Activated CD4-positive, alpha-beta T cell treated with anti-CD3 and anti-CD28 coated beads for 36 hours (primary cell): ENCODE data around the gene NAA35. TPM values are rescaled to one million over a fixed set of nuclear protein-coding genes. Genes with fewer than 3 reads are reported as not detected.
"Not testable (repeated sequence)": the region's sequence is repeated elsewhere in the genome, so short reads cannot be mapped to it uniquely, and the experiment has no call there.

Experiments
- ATAC-seq: fragments of 200-7000 bp; cut with Tn5 transposase; one replicate; pipeline ENCODE4 v1.10.0; 2021; ENCODE audit warnings: mild to moderate bottlenecking, moderate library complexity
- CTCF ChIA-PET: fragments of 350-600 bp; sonication (Branson Sonifier 250); formaldehyde crosslinking; loops from one replicate; lab custom pipeline; 2021; ENCODE audit warnings: antibody characterized with exemption; lab: Charles Lee
- POLR2A ChIA-PET: fragments of 350-600 bp; sonication (Branson Sonifier 250); formaldehyde crosslinking; loops from one replicate; lab custom pipeline; 2021; ENCODE audit warnings: antibody characterized with exemption, inconsistent platforms; lab: Charles Lee
- DNase-seq: peaks from one replicate; pipeline ENCODE4 v3.0.0-alpha.2; 2020
- H3K27ac Mint-ChIP-seq: one replicate; pipeline ENCODE4 v1.8.0; 2021; ENCODE audit warnings: mixed read lengths
- H3K27me3 Mint-ChIP-seq: one replicate; pipeline ENCODE4 v1.8.0; 2021; ENCODE audit warnings: mixed read lengths
- H3K36me3 Mint-ChIP-seq: one replicate; pipeline ENCODE4 v1.8.0; 2021; ENCODE audit warnings: low read depth, mixed read lengths
- H3K4me1 Mint-ChIP-seq: one replicate; pipeline ENCODE4 v1.8.0; 2021; ENCODE audit warnings: mixed read lengths
- H3K4me3 Mint-ChIP-seq: one replicate; pipeline ENCODE4 v1.8.0; 2021; ENCODE audit warnings: mild to moderate bottlenecking, moderate library complexity, mixed read lengths
- H3K9me3 Mint-ChIP-seq: one replicate; pipeline ENCODE4 v1.8.0; 2021; ENCODE audit warnings: low read depth, mixed read lengths
- intact Hi-C, 2 experiments: fragments of 100-400 bp; cut with DNase I in 1 of 2; cut with micrococcal nuclease in 1 of 2; formaldehyde crosslinking; loops; one replicate each; pipeline versions ENCODE4 v1.14.2 to v1.15.1; 2022 to 2024; cut with DNase I, micrococcal nuclease
- total RNA-seq, 2 experiments: library from RNA; stranded (reverse); gene quantifications; one replicate each; pipeline ENCODE4 v1.2.3, GENCODE V29; 2021

NAA35 gene
- total RNA-seq, 2 experiments from 2014 or later, result 24.9 to 25.8 TPM

DNA sequence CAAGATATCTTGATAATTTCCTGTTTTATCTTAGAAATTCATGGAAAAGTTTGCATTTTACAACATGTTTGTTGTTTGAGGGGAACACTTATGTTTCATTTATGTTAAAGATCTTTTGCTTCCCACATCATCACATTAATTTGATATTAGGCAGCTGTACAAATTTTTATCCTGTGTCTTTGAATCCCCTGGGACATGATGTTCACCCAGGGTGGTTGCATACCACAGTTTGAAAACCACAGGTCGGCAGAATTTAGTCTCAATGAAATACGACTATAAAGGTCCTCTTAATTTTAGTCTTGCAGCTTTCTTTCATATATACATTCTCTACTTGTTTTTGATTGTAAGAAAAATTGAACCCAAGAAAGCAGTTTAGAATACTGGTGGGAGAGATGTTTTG, 3.7 kb downstream of the NAA35 start:
- POLR2A ChIA-PET, result no interaction called here
- H3K27me3 Mint-ChIP-seq, result no peaks in the 10 kb centered on the region
- H3K36me3 Mint-ChIP-seq, result peaks cover 27% of the 10 kb centered on the region

GRCh38 chr9:85949586-85950335, 8.8 kb downstream of the NAA35 start:
- POLR2A ChIA-PET, result no interaction called here
- H3K27me3 Mint-ChIP-seq, result no peaks in the 10 kb centered on the region
- H3K27ac Mint-ChIP-seq, result peak overlapping the region; percentile 72
- intact Hi-C loops, result no loop called here
- no peaks in the 10 kb centered on the region for H3K9me3 Mint-ChIP-seq
- peaks cover 40% of the 10 kb centered on the region for H3K4me1 Mint-ChIP-seq
- DNase-seq, result no peak
- peaks cover 52% of the 10 kb centered on the region for H3K36me3 Mint-ChIP-seq
- peak; percentile 80 for ATAC-seq
- H3K4me3 Mint-ChIP-seq, result no peak overlapping the region
- CTCF ChIA-PET, result no interaction called here

More for the DNA sequence above, 3.7 kb downstream of the NAA35 start:
- H3K4me1 Mint-ChIP-seq, result peaks cover 35% of the 10 kb centered on the region
- intact Hi-C loops, result loop anchor here in 1 of 2 experiments (5.0 kb wide), 1 partner anchor 137 kb away; no protein-coding TSS in a partner anchor
- no peak overlapping the region for H3K4me3 Mint-ChIP-seq
- H3K27ac Mint-ChIP-seq, result no peak overlapping the region
- no peak for ATAC-seq
- no peaks in the 10 kb centered on the region for H3K9me3 Mint-ChIP-seq
- CTCF ChIA-PET, result interaction anchor here (0.6 kb wide), 1 partner anchor 15 kb away, joined by 4 read pairs; no protein-coding TSS in a partner anchor
- DNase-seq, result no peak

DNA sequence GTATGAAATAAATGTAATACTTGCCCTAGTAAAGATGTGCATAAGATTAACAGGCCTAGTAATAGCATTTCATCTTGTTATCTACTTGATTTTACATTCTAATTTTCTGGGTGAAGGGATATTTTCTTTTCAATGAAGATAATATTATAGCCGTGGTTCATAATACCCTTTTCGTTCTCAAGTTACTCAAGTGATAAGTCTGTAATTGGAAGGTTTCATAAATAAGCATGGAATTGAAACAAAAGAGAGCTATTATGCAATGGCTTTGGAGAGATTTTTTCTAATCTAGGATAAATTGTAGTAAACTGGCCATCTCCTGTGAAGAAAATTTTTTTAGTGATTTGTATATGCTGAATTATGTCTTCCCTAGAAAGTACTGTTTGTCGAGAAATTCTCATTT, 19.0 kb downstream of the NAA35 start:
- Mint-ChIP-seq H3K4me3 (no peak overlapping the region), H3K4me1 (peaks cover 2% of the 10 kb centered on the region), H3K36me3 (peaks cover 27% of the 10 kb centered on the region), H3K27ac (no peak overlapping the region), H3K27me3 (no peaks in the 10 kb centered on the region), H3K9me3 (no peaks in the 10 kb centered on the region)
- POLR2A ChIA-PET, result no interaction called here
- intact Hi-C loops, result no loop called here
- CTCF ChIA-PET, result no interaction called here
- ATAC-seq (no peak), DNase-seq (no peak)

DNA sequence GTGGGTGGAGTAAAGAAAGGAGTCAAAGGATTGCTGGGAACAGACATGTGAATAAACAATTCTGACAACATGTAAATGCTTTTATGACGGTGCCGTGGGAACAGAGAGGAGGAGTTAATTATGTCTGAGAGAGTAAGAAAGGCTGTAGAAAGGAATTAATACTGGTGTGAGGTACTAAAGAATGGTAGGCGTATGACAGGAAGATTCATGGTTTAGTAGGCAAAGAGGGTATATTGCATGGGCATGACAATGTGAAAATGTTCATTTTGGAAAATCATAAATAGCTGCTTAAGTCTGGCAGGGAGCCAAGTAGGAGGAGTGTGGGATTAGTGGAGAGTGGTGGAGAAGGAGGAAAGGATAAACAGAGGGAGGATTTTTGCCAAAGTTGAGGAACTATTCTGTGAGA, 19.7 kb downstream of the NAA35 start:
- intact Hi-C loops, result no loop called here
- Mint-ChIP-seq H3K36me3 (peaks cover 30% of the 10 kb centered on the region), H3K9me3 (no peaks in the 10 kb centered on the region), H3K27ac (no peak overlapping the region), H3K27me3 (no peaks in the 10 kb centered on the region), H3K4me3 (no peak overlapping the region), H3K4me1 (peaks cover 2% of the 10 kb centered on the region)
- no peak for ATAC-seq
- no peak for DNase-seq
- CTCF ChIA-PET, result no interaction called here
- POLR2A ChIA-PET, result no interaction called here

- intact Hi-C loops, result no loop called here
- Mint-ChIP-seq H3K27me3 (no peaks in the 10 kb centered on the region), H3K4me3 (no peak overlapping the region), H3K4me1 (peaks cover 2% of the 10 kb centered on the region), H3K36me3 (peaks cover 25% of the 10 kb centered on the region), H3K27ac (no peak overlapping the region), H3K9me3 (no peaks in the 10 kb centered on the region)
- ChIA-PET CTCF (no interaction called here), POLR2A (no interaction called here)
- no peak for DNase-seq
- ATAC-seq, result no peak
Observed at GRCh38 chr9:85964526-85964925, 23.6 kb downstream of the NAA35 start.

DNA sequence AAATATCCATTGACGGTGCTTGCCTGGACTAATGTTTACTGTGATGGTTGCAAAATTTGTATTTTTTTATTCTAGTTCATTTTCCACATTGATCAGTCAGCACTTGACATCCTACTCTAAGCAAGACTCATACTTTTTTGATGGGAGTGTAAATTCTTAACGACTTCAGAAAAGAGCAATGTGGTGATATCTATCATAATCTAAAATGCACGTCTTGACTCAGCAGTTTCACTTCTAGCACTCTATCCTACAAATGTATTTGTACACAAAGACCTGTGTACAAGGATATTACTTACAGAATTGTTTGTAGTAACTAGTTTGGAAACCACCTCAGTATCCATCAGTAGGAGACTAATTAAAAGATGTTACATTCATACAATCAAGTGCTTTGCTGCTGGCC, 24.0 kb downstream of the NAA35 start:
- POLR2A ChIA-PET, result no interaction called here
- no peaks in the 10 kb centered on the region for H3K9me3 Mint-ChIP-seq
- peak; percentile 19 for ATAC-seq

GRCh38 chr9:85969727-85970126, 28.8 kb downstream of the NAA35 start:
- Mint-ChIP-seq H3K4me3 (no peak overlapping the region), H3K4me1 (peaks cover 8% of the 10 kb centered on the region), H3K27me3 (no peaks in the 10 kb centered on the region), H3K9me3 (no peaks in the 10 kb centered on the region), H3K27ac (no peak overlapping the region), H3K36me3 (peaks cover 38% of the 10 kb centered on the region)
- POLR2A ChIA-PET, result no interaction called here
- CTCF ChIA-PET, result no interaction called here
- ATAC-seq, result no peak
- no peak for DNase-seq
- intact Hi-C loops, result no loop called here

More for the DNA sequence above, 24.0 kb downstream of the NAA35 start:
- peaks cover 2% of the 10 kb centered on the region for H3K4me1 Mint-ChIP-seq
- no peak overlapping the region for H3K27ac Mint-ChIP-seq
- CTCF ChIA-PET, result interaction anchor here (0.5 kb wide), 1 partner anchor 8 kb away, joined by 4 read pairs; no protein-coding TSS in a partner anchor
- DNase-seq, result no peak
- intact Hi-C loops, result no loop called here
- no peaks in the 10 kb centered on the region for H3K27me3 Mint-ChIP-seq
- H3K4me3 Mint-ChIP-seq, result no peak overlapping the region
- peaks cover 28% of the 10 kb centered on the region for H3K36me3 Mint-ChIP-seq

DNA sequence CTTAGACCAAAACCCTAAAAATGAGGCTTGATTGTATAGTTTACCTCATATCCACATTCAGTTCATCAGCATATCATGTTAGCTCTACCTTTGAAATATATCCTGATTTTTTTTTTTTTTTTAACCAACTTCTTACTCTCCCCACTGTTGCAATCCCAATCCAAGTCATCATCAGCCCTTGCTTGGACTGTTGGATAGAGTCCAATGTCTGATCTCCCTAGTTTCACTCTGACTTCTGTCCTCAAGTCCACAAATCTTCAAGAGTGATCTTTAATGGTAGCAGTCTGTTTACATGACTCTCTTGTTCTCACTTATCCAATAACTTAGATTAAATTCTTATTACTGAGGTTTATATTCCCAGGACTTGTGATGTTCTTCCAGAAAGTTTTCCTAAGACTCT, 30.8 kb downstream of the NAA35 start:
- no peak for ATAC-seq
- POLR2A ChIA-PET, result no interaction called here
- no peak overlapping the region for H3K27ac Mint-ChIP-seq
- peaks cover 44% of the 10 kb centered on the region for H3K36me3 Mint-ChIP-seq
- CTCF ChIA-PET, result no interaction called here
- no peak for DNase-seq
- no peak overlapping the region for H3K4me3 Mint-ChIP-seq
- H3K9me3 Mint-ChIP-seq, result no peaks in the 10 kb centered on the region
- intact Hi-C loops, result no loop called here
- peaks cover 6% of the 10 kb centered on the region for H3K4me1 Mint-ChIP-seq
- H3K27me3 Mint-ChIP-seq, result no peaks in the 10 kb centered on the region

- Mint-ChIP-seq H3K27me3 (no peaks in the 10 kb centered on the region), H3K9me3 (no peaks in the 10 kb centered on the region), H3K27ac (no peak overlapping the region), H3K4me3 (no peak overlapping the region), H3K4me1 (peaks cover 6% of the 10 kb centered on the region), H3K36me3 (peaks cover 50% of the 10 kb centered on the region)
- CTCF ChIA-PET, result interaction anchor here (0.6 to 0.8 kb wide), 2 partner anchors 8 to 10 kb away, joined by 4 read pairs; no protein-coding TSS in a partner anchor
- ATAC-seq (peak; percentile 58), DNase-seq (no peak)
- intact Hi-C loops, result no loop called here
- POLR2A ChIA-PET, result no interaction called here
Observed at GRCh38 chr9:85973238-85973637, 32.3 kb downstream of the NAA35 start.

- H3K27me3 Mint-ChIP-seq, ATAC-seq, POLR2A ChIA-PET, H3K27ac Mint-ChIP-seq, intact Hi-C loops, H3K4me1 Mint-ChIP-seq, CTCF ChIA-PET, DNase-seq, H3K4me3 Mint-ChIP-seq, H3K9me3 Mint-ChIP-seq: not testable (repeated sequence)
- peaks cover 58% of the 10 kb centered on the region for H3K36me3 Mint-ChIP-seq
Observed at GRCh38 chr9:85974055-85974547, 33.2 kb downstream of the NAA35 start.

DNA sequence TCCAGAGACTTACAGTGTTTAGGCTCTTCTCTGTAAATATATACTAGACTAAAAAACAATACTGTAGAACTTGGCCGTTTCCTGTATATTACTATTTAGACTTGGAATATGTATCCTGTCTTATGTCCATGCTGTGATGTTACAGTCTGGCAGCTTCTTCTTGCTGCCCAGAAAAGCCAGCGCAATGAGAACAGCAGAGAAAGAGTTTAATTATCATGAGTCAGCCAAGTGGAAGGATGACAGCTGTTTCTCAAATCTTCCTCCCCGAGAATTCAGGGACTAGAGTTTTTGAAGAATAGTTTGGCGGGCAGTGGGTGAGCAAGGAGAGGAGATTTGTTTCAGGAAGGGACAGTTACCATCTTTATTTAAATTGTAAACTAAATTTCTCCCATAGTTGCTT, 37.5 kb downstream of the NAA35 start:
- Mint-ChIP-seq H3K27ac (no peak overlapping the region), H3K9me3 (no peaks in the 10 kb centered on the region), H3K27me3 (no peaks in the 10 kb centered on the region), H3K4me1 (no peaks in the 10 kb centered on the region), H3K36me3 (peaks cover 61% of the 10 kb centered on the region), H3K4me3 (no peak overlapping the region)
- intact Hi-C loops, result no loop called here
- CTCF ChIA-PET, result no interaction called here
- ATAC-seq (no peak), DNase-seq (no peak)
- POLR2A ChIA-PET, result no interaction called here

GRCh38 chr9:85981369-85981768, 40.4 kb downstream of the NAA35 start:
- Mint-ChIP-seq H3K4me1 (peaks cover 8% of the 10 kb centered on the region), H3K4me3 (no peak overlapping the region), H3K27me3 (no peaks in the 10 kb centered on the region), H3K9me3 (no peaks in the 10 kb centered on the region), H3K36me3 (peaks cover 67% of the 10 kb centered on the region), H3K27ac (no peak overlapping the region)
- ChIA-PET POLR2A (no interaction called here), CTCF (interaction anchor here (0.7 kb wide), 1 partner anchor 17 kb away, joined by 4 read pairs; no protein-coding TSS in a partner anchor)
- no peak for ATAC-seq
- intact Hi-C loops, result no loop called here
- no peak for DNase-seq
